Fibroblast of lung (primary cell): ENCODE results near the gene TPM2. TPM values are rescaled to one million over a fixed set of nuclear protein-coding genes. Genes with fewer than 3 reads are reported as not detected.

ENCODE experiments used
- DNase-seq, 2 donors: peaks; one replicate each; pipeline versions ENCODE4 v3.0.0 to v3.0.0-alpha.2; 2010; ENCODE audit warnings: low read depth in 2 of 2
- H2AFZ ChIP-seq: 2 replicates; pipeline ENCODE4 v1.5.1; 2012; ENCODE audit warnings: low read length, control low read depth, inconsistent platforms
- H3K27ac ChIP-seq: 2 replicates; pipeline ENCODE4 v1.5.1; 2011; ENCODE audit warnings: low read length, control low read depth; ENCODE audit not compliant: insufficient read depth
- H3K27me3 ChIP-seq: 2 replicates; pipeline ENCODE4 v1.5.1; 2011; ENCODE audit warnings: mild to moderate bottlenecking, low read length; ENCODE audit not compliant: control insufficient read depth, insufficient read depth
- H3K36me3 ChIP-seq: 2 replicates; pipeline ENCODE4 v1.5.1; 2011; ENCODE audit warnings: low read length; ENCODE audit not compliant: control insufficient read depth, insufficient read depth
- H3K4me1 ChIP-seq: 2 replicates; pipeline ENCODE4 v1.5.1; 2011; ENCODE audit warnings: low read length; ENCODE audit not compliant: control insufficient read depth, insufficient read depth; ENCODE audit errors: extremely low read depth
- H3K4me2 ChIP-seq: 2 replicates; pipeline ENCODE4 v1.5.1; 2011; ENCODE audit warnings: low read length, control low read depth; ENCODE audit not compliant: insufficient read depth; ENCODE audit errors: extremely low read depth
- H3K4me3 ChIP-seq, 4 experiments: fragments of 200-600 bp in 1 of 4; sonication (generic) in 1 of 4; replicated peaks in 1 of 4; 2 replicates each; pipeline ENCODE4 v1.5.1; 2011 to 2016; ENCODE audit warnings: low read length in 4 of 4, low read depth in 3 of 4, mild to moderate bottlenecking in 3 of 4, control low read depth in 2 of 4, inconsistent platforms in 1 of 4, mixed read lengths in 1 of 4; ENCODE audit not compliant: insufficient read depth in 1 of 4; ENCODE audit errors: control extremely low read depth in 1 of 4
- H3K79me2 ChIP-seq: 2 replicates; pipeline ENCODE4 v1.5.1; 2012; ENCODE audit warnings: mild to moderate bottlenecking, low read length, inconsistent platforms; ENCODE audit not compliant: control insufficient read depth, insufficient read depth
- H3K9ac ChIP-seq: 2 replicates; pipeline ENCODE4 v1.5.1; 2011; ENCODE audit warnings: mild to moderate bottlenecking, low read length, control low read depth; ENCODE audit not compliant: insufficient read depth
- H3K9me3 ChIP-seq: 2 replicates; pipeline ENCODE4 v1.5.1; 2012; ENCODE audit warnings: low read depth, low read length; ENCODE audit not compliant: control insufficient read depth, insufficient read depth
- H4K20me1 ChIP-seq: 2 replicates; pipeline ENCODE4 v1.5.1; 2011; ENCODE audit warnings: low read length; ENCODE audit not compliant: control insufficient read depth, insufficient read depth; ENCODE audit errors: extremely low read depth
- CTCF ChIP-seq, 2 donors: IDR thresholded peaks in 1 of 2; conservative IDR thresholded peaks in 1 of 2; 1 replicate in 1 of 2; 2 replicates in 1 of 2; pipeline ENCODE4 v1.5.1; 2011 to 2012; ENCODE audit warnings: low read length in 2 of 2, control low read depth in 1 of 2, inconsistent platforms in 1 of 2, low read depth in 1 of 2, mild to moderate bottlenecking in 1 of 2
- EZH2 ChIP-seq: IDR thresholded peaks from 2 replicates; pipeline ENCODE4 v1.5.1; 2012; ENCODE audit warnings: low read length, control low read depth, mild to moderate bottlenecking; ENCODE audit errors: missing control alignments
- polyA plus RNA-seq, 2 donors: library from polyadenylated mRNA; depleted of rRNA in 1 of 2; stranded (reverse) in 1 of 2; unstranded in 1 of 2; fragments of >200 nt; gene quantifications; 2 replicates each; pipeline ENCODE4 v1.2.1, GENCODE V29; 2011 to 2012; ENCODE audit warnings: missing spikeins in 1 of 2
- total RNA-seq: library from RNA; depleted of rRNA; stranded (reverse); fragments of >200 nt; gene quantifications from 2 replicates; pipeline ENCODE4 v1.2.1, GENCODE V29; 2014

TPM2 gene
- total and polyA plus RNA-seq, 2 donors (not counting 1 experiment from before 2014, with no cell fraction given), result 1,003 to 1,927 TPM

- H2AFZ ChIP-seq, result no peak overlapping the region
- no peaks in the 10 kb centered on the region for H3K27me3 ChIP-seq
- H3K9me3 ChIP-seq, result no peaks in the 10 kb centered on the region
- H3K27ac ChIP-seq, result no peak overlapping the region
- TF ChIP-seq CTCF (conservative IDR thresholded peaks at IDR 0.05 in 1 of 2, IDR thresholded peaks at IDR 0.05 in 1 of 2; ENCODE audit: low read depth in 1 of 2, low read length in 2 of 2), result no peak
- no peak for TF ChIP-seq EZH2
- H3K4me3 ChIP-seq, result no peak overlapping the region
- no peak overlapping the region for H3K4me2 ChIP-seq
- peaks cover 48% of the 10 kb centered on the region for H3K36me3 ChIP-seq
- peaks cover 24% of the 10 kb centered on the region for H3K79me2 ChIP-seq
- H3K9ac ChIP-seq, result no peak overlapping the region
- H3K4me1 ChIP-seq, result peaks cover 6% of the 10 kb centered on the region
- no peak for DNase-seq
- no peaks in the 10 kb centered on the region for H4K20me1 ChIP-seq
Observed at GRCh38 chr9:35737143-35737542, 47.4 kb upstream of the TPM2 start.

GRCh38 chr9:35736201-35736633 is 46.5 kb upstream of the TPM2 start:
- peaks cover 44% of the 10 kb centered on the region for H3K36me3 ChIP-seq
- H3K9ac ChIP-seq, result no peak overlapping the region

GRCh38 chr9:35734096-35734495 is 44.4 kb upstream of the TPM2 start:
- Histone ChIP-seq H3K9ac (no peak overlapping the region), H3K27me3 (no peaks in the 10 kb centered on the region), H3K4me2 (peak overlapping the region; percentile 99), H3K27ac (peak overlapping the region; percentile 92), H3K4me1 (peaks cover 11% of the 10 kb centered on the region), H4K20me1 (no peaks in the 10 kb centered on the region), H2AFZ (no peak overlapping the region), H3K36me3 (peaks cover 33% of the 10 kb centered on the region), H3K4me3 (peak overlapping the region in 1 of 4 experiments; percentile 95), H3K79me2 (peaks cover 51% of the 10 kb centered on the region), H3K9me3 (no peaks in the 10 kb centered on the region)
- DNase-seq, result no peak
- TF ChIP-seq EZH2, result no peak
- TF ChIP-seq CTCF (conservative IDR thresholded peaks at IDR 0.05 in 1 of 2, IDR thresholded peaks at IDR 0.05 in 1 of 2; ENCODE audit: low read depth in 1 of 2, low read length in 2 of 2), result no peak

More at GRCh38 chr9:35736201-35736633, 46.5 kb upstream of the TPM2 start:
- Histone ChIP-seq H3K27me3 (no peaks in the 10 kb centered on the region), H3K79me2 (peaks cover 30% of the 10 kb centered on the region), H3K9me3 (no peaks in the 10 kb centered on the region), H3K4me2 (no peak overlapping the region), H2AFZ (no peak overlapping the region), H3K27ac (no peak overlapping the region), H4K20me1 (no peaks in the 10 kb centered on the region), H3K4me3 (no peak overlapping the region), H3K4me1 (peaks cover 6% of the 10 kb centered on the region)
- peak; percentile 93 to 98 for TF ChIP-seq CTCF (conservative IDR thresholded peaks at IDR 0.05 in 1 of 2, IDR thresholded peaks at IDR 0.05 in 1 of 2; ENCODE audit: low read depth in 1 of 2, low read length in 2 of 2)
- TF ChIP-seq EZH2, result no peak
- peak; percentile 66 to 81 for DNase-seq
